A549 (cell line): ENCODE measurements around the gene FBXL13. TPM values are rescaled to one million over a fixed set of nuclear protein-coding genes. Genes with fewer than 3 reads are reported as not detected.
"Not testable (repeated sequence)": the region's sequence is repeated elsewhere in the genome, so short reads cannot be mapped to it uniquely, and the experiment has no call there.

Source experiments
- ATAC-seq, 2 experiments: fragments of 200-7000 bp in 1 of 2; fragments of >200 bp in 1 of 2; cut with Nextera tagmentation in 1 of 2; cut with Tn5 transposase in 1 of 2; 3 replicates each; pipeline versions ENCODE4 v1.8.0 to v1.9.1; 2018 to 2020; ENCODE audit warnings: mild to moderate bottlenecking in 1 of 2, moderate library complexity in 1 of 2
- CTCF ChIA-PET: fragments of 300-600 bp; sonication (Branson Sonifier 250); formaldehyde crosslinking; extraction: SDS; loops from one replicate; lab custom pipeline; 2021; ENCODE audit warnings: antibody characterized with exemption, inconsistent platforms; lab: Yijun Ruan, JAX
- POLR2A ChIA-PET: fragments of 350-600 bp; formaldehyde crosslinking; extraction: SDS; loops from one replicate; lab custom pipeline; 2021; ENCODE audit warnings: antibody characterized with exemption, inconsistent platforms; lab: Yijun Ruan, JAX
- DNase-seq, 2 experiments: peaks; one replicate each; pipeline versions ENCODE4 v3.0.0 to v3.0.0-alpha.2; 2011 to 2016; ENCODE audit warnings: low read depth in 1 of 2, low spot score in 1 of 2
- FAIRE-seq: peaks from 2 replicates; lab custom pipeline; 2011; peaks lifted over from hg19 to GRCh38; lab: Jason Lieb, UNC
- H3K27ac ChIP-seq, 2 experiments: fragments of >200 bp; sonication (Bioruptor Twin); formaldehyde crosslinking; 3 replicates each; pipeline ENCODE4 v1.5.1; 2016 to 2017
- H3K4me1 ChIP-seq: fragments of >200 bp; sonication (Bioruptor Twin); formaldehyde crosslinking; 3 replicates; pipeline ENCODE4 v1.6.1; 2016
- H3K4me2 ChIP-seq: fragments of >200 bp; sonication (Bioruptor Twin); formaldehyde crosslinking; 3 replicates; pipeline ENCODE4 v1.6.1; 2016
- H3K4me3 ChIP-seq: fragments of >200 bp; sonication (Bioruptor Twin); formaldehyde crosslinking; 3 replicates; pipeline ENCODE4 v1.5.1; 2016
- H3K9me3 ChIP-seq: fragments of >200 bp; sonication (Bioruptor Twin); formaldehyde crosslinking; 3 replicates; pipeline ENCODE4 v1.6.1; 2016
- BCL3 ChIP-seq: fragments of >200 bp; sonication (Bioruptor Twin); formaldehyde crosslinking; IDR thresholded peaks from 3 replicates; pipeline ENCODE4 v1.6.1; 2016
- CBX2 ChIP-seq: fragments of 200-600 bp; sonication (generic); IDR thresholded peaks from 2 replicates; pipeline ENCODE4 v1.6.1; 2016; ENCODE audit warnings: low read depth, mild to moderate bottlenecking, borderline replicate concordance
- CBX8 ChIP-seq: fragments of 200-600 bp; sonication (generic); IDR thresholded peaks from 2 replicates; pipeline ENCODE4 v1.6.1; 2016
- CEBPB ChIP-seq, 2 experiments: fragments of >200 bp in 1 of 2; sonication (Bioruptor Twin) in 1 of 2; formaldehyde crosslinking in 1 of 2; IDR thresholded peaks; 2 replicates each; pipeline ENCODE4 v1.6.1; 2012 to 2016
- E2F6 ChIP-seq: IDR thresholded peaks from 2 replicates; pipeline ENCODE4 v1.6.1; 2012; ENCODE audit warnings: low read depth, borderline replicate concordance
- EHF ChIP-seq: fragments of 250-450 bp; sonication (Bioruptor Pico); IDR thresholded peaks from 2 replicates; pipeline ENCODE4 v1.5.0; 2020; ENCODE audit warnings: mild to moderate bottlenecking
- ESRRA ChIP-seq: fragments of 150-350 bp; IDR thresholded peaks from 2 replicates; pipeline ENCODE4 v1.6.1; 2014; ENCODE audit warnings: mild to moderate bottlenecking, low read length, borderline replicate concordance
- MAFK ChIP-seq: fragments of 450-650 bp; IDR thresholded peaks from 2 replicates; pipeline ENCODE4 v1.6.1; 2014; ENCODE audit not compliant: partially characterized antibody
- NFE2L2 ChIP-seq: fragments of 150-350 bp; conservative IDR thresholded peaks from 2 replicates; pipeline ENCODE4 v1.6.1; 2014; ENCODE audit warnings: low read length
- POLR2A ChIP-seq: IDR thresholded peaks from 2 replicates; pipeline ENCODE4 v1.6.1; 2012; ENCODE audit warnings: mild to moderate bottlenecking, low read length
- POLR2AphosphoS2 ChIP-seq: conservative IDR thresholded peaks from 2 replicates; pipeline ENCODE4 v1.6.1; 2012; ENCODE audit warnings: low read length, improper control_type of control experiment, inconsistent platforms
- ZFP36 ChIP-seq: fragments of 450-650 bp; IDR thresholded peaks from 2 replicates; pipeline ENCODE4 v1.6.1; 2014; ENCODE audit warnings: borderline replicate concordance; ENCODE audit not compliant: partially characterized antibody
- ZNF302 ChIP-seq: fragments of 250-450 bp; sonication (Bioruptor Pico); IDR thresholded peaks from 2 replicates; pipeline ENCODE4 v1.9.0; 2021; ENCODE audit warnings: inconsistent platforms, mild to moderate bottlenecking, moderate library complexity
- WGBS: methylation state at CpG from one replicate; pipeline ENCODE4 v1.1.6; 2017; ENCODE audit errors: missing lambda C conversion rate; 5-methylcytosine and 5-hydroxymethylcytosine counted together
- polyA plus RNA-seq, 4 experiments: library from polyadenylated mRNA; depleted of rRNA in 3 of 4; stranded (reverse); fragments of >200 nt; fragmentation: RNase III in 1 of 4; extraction: RNeasy Plus Mini Kit Qiagen cat#74134 plus additional on column Dnase treatment in 1 of 4; gene quantifications; 2 replicates in 3 of 4; 3 replicates in 1 of 4; pipeline ENCODE4 v1.2.3, GENCODE V29; 2011 to 2017
- TF ChIP-seq, protein P1 (sequence below): fragments of >200 bp; sonication (Bioruptor Twin); formaldehyde crosslinking; IDR thresholded peaks from 3 replicates; pipeline ENCODE4 v1.5.1; 2016
- TF ChIP-seq, protein P2 (sequence below): IDR thresholded peaks from 2 replicates; pipeline ENCODE4 v1.6.1; 2012
- TF ChIP-seq, protein P3 (sequence below): fragments of 200-600 bp; sonication (generic); IDR thresholded peaks from 2 replicates; pipeline ENCODE4 v1.6.1; 2016; ENCODE audit warnings: antibody characterized with exemption, mild to moderate bottlenecking, moderate library complexity
- TF ChIP-seq, protein P4 (sequence below): fragments of >200 bp; sonication (Bioruptor Twin); formaldehyde crosslinking; IDR thresholded peaks from 2 replicates; pipeline ENCODE4 v1.6.1; 2016

FBXL13 gene
- polyA plus RNA-seq, 2 of the 4 experiments (the other 2 are of a cell fraction) = 0.45 to 0.70 TPM

DNA sequence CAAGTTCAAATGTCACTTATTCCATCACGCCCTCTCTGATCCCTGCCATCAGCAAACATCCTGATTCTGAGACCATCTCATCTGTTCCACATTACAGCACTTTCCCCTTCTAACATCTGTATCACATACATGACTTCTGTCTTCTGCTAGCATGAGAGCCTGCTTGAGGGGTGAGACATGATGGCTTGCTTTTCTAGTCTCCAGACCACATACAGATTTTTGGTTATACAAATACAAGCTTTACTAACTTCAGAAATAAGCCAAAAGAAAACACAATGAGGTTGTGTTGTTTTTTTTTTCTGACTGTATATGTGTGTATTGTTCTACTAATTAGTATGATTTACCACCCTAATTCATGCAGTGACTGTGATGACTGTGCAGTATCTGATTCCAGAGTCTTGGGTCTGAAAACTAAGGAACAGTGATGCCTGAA lies 40.0 kb upstream of the FBXL13 start (continued):
- TF ChIP-seq, protein P1, sequence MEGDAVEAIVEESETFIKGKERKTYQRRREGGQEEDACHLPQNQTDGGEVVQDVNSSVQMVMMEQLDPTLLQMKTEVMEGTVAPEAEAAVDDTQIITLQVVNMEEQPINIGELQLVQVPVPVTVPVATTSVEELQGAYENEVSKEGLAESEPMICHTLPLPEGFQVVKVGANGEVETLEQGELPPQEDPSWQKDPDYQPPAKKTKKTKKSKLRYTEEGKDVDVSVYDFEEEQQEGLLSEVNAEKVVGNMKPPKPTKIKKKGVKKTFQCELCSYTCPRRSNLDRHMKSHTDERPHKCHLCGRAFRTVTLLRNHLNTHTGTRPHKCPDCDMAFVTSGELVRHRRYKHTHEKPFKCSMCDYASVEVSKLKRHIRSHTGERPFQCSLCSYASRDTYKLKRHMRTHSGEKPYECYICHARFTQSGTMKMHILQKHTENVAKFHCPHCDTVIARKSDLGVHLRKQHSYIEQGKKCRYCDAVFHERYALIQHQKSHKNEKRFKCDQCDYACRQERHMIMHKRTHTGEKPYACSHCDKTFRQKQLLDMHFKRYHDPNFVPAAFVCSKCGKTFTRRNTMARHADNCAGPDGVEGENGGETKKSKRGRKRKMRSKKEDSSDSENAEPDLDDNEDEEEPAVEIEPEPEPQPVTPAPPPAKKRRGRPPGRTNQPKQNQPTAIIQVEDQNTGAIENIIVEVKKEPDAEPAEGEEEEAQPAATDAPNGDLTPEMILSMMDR = no peak

DNA sequence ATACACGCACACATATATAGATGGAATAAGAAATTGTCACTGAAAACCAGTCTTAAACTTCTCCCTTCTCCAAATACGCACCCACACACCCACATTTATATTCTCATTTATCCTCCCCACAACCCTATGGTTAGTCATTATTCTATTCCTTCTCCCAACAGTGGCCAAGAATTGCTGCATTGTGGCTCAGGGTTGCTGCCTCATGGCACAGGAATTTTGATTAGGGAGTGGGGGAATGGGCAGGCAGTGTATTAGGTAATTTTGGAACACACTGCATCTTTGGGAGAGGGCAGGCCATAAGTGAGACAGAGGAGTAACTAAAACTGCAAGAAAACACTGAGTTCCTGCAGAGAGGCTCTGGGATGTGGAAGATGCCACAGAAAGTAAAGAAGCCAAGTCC lies 38.6 kb upstream of the FBXL13 start:
- peaks cover 5% of the 10 kb centered on the region; the same call in 1 of the 3 replicates for H3K9me3 ChIP-seq
- POLR2A ChIA-PET = no interaction called here
- WGBS = 86% methylated on average over 2 of the region's 2 CpGs
- TF ChIP-seq, protein P2, sequence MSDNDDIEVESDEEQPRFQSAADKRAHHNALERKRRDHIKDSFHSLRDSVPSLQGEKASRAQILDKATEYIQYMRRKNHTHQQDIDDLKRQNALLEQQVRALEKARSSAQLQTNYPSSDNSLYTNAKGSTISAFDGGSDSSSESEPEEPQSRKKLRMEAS = no peak
- TF ChIP-seq, protein P3, sequence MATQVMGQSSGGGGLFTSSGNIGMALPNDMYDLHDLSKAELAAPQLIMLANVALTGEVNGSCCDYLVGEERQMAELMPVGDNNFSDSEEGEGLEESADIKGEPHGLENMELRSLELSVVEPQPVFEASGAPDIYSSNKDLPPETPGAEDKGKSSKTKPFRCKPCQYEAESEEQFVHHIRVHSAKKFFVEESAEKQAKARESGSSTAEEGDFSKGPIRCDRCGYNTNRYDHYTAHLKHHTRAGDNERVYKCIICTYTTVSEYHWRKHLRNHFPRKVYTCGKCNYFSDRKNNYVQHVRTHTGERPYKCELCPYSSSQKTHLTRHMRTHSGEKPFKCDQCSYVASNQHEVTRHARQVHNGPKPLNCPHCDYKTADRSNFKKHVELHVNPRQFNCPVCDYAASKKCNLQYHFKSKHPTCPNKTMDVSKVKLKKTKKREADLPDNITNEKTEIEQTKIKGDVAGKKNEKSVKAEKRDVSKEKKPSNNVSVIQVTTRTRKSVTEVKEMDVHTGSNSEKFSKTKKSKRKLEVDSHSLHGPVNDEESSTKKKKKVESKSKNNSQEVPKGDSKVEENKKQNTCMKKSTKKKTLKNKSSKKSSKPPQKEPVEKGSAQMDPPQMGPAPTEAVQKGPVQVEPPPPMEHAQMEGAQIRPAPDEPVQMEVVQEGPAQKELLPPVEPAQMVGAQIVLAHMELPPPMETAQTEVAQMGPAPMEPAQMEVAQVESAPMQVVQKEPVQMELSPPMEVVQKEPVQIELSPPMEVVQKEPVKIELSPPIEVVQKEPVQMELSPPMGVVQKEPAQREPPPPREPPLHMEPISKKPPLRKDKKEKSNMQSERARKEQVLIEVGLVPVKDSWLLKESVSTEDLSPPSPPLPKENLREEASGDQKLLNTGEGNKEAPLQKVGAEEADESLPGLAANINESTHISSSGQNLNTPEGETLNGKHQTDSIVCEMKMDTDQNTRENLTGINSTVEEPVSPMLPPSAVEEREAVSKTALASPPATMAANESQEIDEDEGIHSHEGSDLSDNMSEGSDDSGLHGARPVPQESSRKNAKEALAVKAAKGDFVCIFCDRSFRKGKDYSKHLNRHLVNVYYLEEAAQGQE = no peak
- TF ChIP-seq CEBPB (IDR thresholded peaks at IDR 0.05) = no peak
- no peak for TF ChIP-seq MAFK
- no peak for TF ChIP-seq ZNF302
- TF ChIP-seq ZFP36 = no peak
- no peak for TF ChIP-seq POLR2AphosphoS2
- no peak for TF ChIP-seq EHF (CRISPR knock-in tag)
- no peak for TF ChIP-seq ESRRA
- no peak for TF ChIP-seq NFE2L2
- no peak for TF ChIP-seq POLR2A
- TF ChIP-seq, protein P4, sequence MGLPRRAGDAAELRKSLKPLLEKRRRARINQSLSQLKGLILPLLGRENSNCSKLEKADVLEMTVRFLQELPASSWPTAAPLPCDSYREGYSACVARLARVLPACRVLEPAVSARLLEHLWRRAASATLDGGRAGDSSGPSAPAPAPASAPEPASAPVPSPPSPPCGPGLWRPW = no peak
- TF ChIP-seq BCL3 = no peak
- no peak for TF ChIP-seq E2F6
- TF ChIP-seq CBX8 = no peak
- no peak for TF ChIP-seq CBX2
- CTCF ChIA-PET = no interaction called here
- DNase-seq (peak in 1 of 2 experiments; percentile 27), ATAC-seq (peak; percentile 70 to 76; a peak in 5 of 6 replicates), FAIRE-seq (no peak)
- H3K4me1 ChIP-seq = 0 out of 3 replicates have a peak, but pooled peaks cover 4% of the 10 kb centered on the region
- H3K4me2 ChIP-seq = no peak overlapping the region
- no peak overlapping the region; a peak in 1 of 6 replicates for H3K27ac ChIP-seq
- H3K4me3 ChIP-seq = no peak overlapping the region

DNA sequence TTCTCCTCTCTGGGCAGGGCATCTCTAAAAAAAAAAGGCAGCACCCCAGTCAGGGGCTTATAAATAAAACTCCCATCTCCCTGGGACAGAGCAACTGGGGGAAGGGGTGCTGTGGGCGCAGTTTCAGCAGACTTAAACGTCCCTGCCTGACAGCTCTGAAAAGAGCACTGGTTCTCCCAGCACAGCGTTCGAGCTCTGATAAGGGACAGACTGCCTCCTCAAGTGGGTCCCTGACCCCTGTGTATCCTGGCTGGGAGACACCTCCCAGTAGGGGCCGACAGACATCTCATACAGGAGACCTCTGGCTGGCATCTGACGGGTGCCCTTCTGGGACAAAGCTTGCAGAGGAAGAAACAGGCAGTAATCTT lies 32.1 kb upstream of the FBXL13 start:
- H3K27ac ChIP-seq, CTCF ChIA-PET, H3K9me3 ChIP-seq, ATAC-seq, FAIRE-seq, H3K4me1 ChIP-seq, DNase-seq, POLR2A ChIA-PET, H3K4me3 ChIP-seq, H3K4me2 ChIP-seq: not testable (repeated sequence)
- 94% methylated on average over 6 of the region's 6 CpGs for WGBS
